HG02885 (cell line): ENCODE measurements around the gene RNF130.

Experiments used
- ATAC-seq: cut with Tn5 transposase; IDR thresholded peaks from one replicate; pipeline ENCODE4 v1.9.1; 2021; ENCODE audit warnings: mild to moderate bottlenecking; ENCODE audit not compliant: unreplicated experiment, poor library complexity

RNF130 gene

DNA sequence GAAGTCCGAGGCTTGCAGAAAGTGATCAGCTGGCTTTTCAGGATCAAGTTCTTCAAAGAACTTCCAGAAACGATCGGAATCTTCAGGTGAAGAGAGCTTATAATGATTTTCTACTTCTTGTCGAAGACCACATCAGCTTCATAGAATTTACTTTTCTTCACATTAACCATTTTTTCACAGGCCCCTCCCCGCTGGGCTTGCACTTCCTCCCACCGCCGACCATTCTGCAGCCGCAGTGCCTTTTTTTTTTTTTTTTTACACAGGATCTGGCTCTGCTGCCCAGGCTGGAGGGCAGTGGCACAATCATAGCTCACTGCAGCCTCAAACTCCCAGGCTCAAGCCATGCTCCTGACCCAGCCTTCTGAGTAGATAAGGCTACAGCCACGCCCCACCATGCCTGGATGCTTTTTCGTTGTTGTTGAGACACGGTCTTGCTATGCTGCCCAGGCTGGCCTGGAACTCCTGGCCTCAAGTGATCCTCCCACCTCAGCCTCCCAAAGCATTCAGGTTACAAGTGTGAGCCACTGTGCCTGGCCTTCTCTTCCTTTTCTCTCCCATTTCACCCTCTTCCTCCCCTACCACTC is 15.3 kb upstream of the RNF130 start:
- no peak for ATAC-seq

DNA sequence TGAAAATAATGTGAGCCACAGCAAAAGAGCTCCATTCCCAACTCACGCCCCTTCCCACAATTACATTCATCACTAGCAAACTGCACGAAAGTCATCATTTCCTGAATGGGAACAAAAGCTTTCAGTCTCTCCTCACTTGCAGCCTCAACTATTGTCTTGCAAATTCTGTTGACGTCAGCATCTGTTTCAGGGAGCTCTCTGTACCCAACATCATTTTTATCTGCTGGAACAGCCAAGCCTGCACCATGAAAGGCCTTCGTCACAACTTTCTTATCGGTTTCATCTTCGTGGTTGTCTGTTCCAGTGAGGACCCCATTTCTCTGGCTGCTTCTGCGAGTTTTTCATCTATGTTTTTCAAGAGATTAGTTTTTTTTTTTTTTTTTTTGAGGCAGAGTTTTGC is 14.3 kb upstream of the RNF130 start:
- ATAC-seq = no peak

DNA sequence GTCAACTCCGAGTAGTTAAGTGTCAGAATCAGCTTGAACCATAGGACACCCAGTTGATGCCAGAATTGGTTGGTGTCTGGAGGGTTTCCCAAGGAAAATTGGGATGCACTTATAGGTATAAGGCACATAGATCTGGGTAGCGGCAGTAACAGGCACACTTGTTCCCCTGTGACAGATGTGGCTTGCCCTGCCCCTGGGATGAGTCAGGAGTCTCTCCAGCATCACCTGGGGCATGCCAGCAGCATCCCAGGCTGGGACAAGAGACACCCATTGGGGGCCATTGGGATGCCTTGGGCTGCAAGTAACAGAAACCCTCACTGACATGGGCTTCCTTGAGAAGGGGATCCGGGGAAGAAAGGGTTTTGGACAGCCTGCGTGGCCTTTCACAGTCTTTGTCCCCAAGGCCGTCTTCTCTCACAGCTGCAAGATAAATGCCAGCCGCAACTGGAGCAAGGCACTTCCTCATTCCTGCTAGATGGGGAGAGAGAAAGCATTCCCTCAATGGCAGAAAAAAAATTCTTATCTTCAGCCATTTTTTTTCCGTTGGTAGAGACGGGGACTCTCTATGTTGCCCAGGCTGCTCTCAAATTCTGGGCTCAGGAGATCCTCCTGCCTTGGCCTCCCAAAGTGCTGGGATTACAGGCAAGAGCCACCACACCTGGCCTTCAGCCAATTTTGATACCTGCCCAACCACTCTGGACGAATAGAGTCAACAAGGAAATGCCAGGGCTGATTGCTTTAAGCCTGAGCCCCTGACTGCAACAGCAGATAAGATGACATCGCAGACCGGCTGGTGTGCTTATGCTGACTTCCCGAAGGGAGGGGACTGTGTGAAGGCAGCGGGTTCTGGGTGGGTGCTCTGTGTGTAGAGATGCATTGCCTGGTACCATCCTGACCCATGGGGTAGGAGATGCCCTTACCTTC is 13.3 kb upstream of the RNF130 start:
- ATAC-seq = no peak

DNA sequence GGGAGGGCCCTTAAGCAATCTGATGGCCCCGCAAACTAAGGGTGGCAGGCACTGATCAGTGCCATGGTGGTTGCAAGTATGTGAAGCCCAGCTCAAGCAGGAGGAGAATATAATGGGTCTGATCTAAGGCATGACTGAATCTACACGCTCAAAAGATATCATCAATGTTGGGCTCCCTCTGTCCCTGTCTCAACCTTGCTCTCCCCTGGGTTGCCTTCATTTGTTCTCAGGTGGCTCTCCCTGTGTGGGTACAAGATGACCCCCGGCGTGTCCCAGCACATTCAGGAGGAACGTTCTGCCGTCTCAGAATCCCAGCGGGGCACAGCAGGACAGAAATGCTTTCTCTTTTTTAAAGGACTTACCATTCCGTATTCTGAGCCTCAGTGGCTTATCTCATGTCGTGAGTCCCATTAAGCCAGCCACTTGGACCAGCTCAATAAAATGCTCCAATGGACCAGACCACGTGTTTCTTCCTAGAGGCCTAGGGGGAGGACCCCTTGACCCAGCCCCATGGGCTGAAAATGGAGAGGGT is 12.0 kb upstream of the RNF130 start:
- no peak for ATAC-seq

DNA sequence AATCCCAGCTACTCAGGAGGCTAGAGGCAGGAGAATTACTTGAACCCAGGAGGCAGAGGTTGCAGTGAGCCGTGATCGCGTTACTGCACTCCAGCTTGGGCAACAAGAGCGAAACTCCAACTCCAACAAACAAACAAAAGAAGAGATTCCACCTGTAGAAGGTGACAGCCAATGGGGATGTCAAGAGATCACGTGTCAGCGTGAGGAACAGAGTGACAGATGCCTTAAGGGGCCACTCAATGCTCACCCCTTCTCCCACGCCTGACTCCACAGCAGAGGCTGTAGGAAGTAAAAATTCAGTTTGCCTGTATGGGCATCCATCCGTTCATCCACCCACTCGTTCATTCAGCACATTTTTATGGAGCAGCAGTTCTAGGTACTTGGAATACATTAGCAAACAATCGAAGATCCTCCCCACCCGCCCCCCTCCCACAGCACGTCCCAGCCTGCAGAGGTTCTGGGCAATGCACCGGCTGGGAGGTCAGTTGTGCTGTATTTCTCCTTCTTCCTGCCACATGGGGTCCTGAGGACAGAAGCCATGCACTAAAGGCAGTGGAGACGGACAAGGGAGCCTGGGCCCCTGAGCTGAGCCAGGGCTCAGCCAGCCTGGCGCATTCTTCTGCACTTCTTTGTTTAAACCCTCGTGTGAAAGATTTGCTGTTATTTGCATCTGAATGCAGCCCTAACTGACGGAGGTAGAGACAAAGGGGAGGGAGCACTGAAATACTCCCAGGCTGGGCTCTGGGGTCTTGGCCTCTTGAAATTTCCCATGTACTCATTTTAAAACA is 11.3 kb upstream of the RNF130 start:
- no peak for ATAC-seq

DNA sequence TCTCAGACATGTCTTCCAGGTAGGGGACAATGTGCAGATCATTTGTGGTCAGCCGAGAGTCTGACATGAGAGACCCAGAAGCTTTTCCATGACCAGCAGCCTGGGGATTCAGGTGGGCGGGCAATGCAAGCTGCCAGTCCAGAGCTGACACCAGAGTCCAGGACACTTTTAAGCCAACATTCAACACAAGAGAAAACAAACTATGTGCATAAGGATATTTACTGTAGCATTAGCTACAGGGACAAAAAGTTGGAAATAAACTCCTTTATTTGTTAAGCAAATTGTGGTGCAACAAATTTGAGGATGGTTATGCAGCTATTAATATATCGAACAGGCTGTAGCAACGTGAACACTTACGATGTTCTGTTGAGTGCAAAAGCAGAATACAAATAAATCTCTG is 9.9 kb upstream of the RNF130 start:
- no peak for ATAC-seq

DNA sequence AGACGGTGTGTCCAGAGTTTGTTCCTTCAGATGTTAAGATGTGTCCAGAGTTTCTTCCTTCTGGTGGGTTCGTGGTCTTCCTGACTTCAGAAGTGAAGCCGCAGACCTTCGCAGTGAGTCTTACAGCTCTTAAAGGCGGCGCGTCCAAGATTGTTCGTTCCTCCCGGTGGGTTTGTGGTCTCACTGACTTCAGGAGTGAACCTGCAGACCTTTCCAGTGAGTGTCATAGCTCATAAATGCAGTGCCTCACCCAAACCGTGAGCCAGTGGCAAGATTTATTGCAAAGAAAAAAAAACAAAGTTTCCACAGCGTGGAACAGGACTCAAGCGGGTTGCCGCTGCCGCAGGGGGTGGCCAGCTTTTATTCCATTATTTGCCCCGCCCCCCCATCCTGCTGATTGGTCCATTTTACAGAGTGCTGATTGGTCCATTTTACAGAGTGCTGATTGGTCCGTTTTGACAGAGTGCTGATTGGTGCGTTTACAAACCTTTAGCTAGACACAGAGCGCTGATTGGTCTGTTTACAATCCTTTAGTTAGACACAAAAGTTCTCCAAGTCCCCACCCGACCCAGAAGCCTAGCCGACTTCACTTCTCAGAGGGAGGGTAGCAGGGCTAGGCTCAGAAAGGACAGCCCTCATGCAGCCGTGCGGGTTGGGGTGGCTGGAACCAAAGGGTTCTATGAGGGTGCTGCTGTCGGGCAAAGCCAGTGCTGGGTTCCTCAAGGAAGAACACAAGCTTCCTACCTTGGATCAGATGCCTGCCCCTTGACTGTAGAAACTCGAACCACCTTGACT is 9.1 kb upstream of the RNF130 start:
- no peak for ATAC-seq

DNA sequence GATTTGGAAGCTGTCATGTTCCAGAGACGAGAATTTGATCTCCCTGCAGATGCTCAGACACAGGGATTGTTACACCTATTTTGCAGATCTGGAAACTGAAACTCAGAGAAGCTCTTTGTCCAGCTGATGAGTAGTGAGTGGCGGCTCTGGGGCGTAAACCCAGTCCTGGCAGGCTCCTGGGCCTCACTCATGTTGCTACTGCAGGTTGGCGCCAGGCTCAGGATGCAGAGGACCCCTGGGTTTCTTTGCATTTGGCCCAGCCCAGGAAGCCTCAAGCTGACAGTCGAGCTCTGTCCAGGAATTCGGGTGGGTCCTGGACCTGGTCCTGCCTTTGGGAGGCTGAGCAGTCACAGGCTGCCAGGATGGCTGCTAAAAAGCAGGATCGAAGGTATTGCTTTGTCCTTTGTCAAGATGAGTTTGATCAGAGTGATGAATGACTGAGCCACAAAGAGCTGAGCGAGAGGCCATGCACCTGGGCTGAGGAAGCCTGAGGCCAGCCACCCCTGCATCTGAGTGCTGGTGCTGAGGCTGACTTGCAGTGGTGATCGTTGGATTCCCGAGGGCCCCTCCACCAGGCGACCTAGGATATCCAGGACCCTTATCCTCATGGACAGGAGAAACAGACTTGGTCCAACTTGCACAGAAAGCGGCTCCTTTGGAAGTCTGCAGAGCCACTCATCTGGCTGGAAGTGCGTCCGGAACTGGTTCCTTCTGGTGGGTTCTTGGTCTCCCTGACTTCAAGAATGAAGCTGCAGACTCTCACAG is 8.3 kb upstream of the RNF130 start:
- ATAC-seq = no peak

DNA sequence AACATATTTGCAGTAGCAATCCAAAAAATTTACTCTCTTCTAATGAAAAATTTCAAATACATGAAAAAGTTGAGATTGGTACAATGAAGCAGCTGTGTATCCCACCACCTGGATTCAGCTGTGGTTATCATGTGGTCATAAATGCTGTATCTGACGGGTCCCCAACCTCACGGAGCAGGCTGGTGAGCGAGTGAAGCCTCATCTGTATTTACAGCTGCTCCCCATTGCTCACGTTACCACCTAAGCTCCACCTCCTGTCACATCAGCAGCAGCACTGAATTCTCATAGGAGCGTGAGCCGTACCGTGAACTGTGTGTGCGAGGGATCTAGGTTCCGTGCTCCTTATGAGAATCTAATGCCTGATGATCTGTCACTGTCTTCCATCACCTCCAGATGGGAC is 6.8 kb upstream of the RNF130 start:
- no peak for ATAC-seq

DNA sequence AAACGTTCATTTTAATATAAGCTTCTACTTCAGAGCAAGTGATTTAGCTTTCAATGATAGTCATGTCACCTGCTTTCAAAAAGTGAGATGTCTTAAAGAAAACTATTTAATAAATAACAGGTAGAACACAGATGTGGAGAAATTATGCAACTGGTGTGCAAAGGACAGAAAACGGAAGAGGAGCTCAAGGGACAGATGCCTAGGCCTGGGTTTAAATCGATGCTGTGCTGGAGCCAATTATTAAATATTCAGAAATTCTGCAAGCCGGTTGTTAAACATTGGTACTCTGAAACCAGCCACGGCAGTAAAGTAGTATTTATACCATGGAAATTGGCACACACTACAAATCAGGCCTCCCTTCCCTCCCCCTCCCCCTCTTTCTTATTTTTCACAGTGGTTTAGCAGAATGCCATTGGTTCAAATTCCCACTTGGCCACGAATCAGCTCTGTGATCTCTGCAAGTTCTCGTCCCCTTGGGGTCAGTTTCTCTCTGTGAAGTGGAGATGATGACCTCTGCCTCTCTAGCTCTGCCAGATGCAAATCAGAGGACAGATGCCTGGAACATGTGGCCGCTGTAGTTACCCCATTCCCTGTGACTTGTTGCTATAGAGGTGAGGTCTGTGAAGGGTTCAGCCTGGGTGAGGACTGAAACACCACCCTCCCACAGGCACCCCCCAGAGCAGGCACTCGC is 6.2 kb upstream of the RNF130 start:
- ATAC-seq = no peak

DNA sequence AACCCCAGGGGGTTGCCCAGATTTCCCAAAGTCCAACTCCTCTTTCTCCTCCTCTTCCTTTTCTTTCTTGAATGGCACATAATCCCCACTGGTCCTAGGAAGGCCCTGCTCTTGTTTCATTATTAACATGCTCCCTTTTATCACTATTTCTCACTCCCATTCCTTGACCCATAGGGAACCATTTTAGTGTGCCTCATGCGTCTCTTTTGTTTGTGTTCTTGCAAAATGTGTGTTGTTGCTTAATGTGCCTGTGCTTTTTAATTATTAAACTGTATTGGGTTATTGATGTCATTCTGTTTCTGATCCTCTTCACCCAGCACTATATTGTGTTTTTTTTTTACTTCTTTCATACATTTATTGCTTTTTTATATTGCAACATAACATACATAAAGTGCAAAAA is 4.1 kb upstream of the RNF130 start:
- no peak for ATAC-seq

DNA sequence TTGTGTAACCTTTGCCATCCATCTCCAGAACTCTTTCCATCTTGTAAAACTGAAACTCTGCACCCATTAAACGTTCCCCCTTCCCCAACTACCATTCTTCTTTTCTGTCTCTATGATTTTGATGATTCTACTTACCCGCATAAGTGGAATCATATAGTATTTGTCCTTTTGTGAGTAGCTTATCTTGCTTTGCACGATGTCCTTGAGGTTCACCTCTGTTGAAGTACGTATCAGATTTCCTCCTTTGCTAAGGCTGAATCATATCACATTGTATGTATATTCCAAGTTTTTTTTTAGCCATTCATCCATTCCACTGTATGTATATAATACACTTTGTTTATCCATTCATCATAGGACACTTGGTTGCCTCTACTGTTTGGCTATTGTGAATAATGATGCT is 2.9 kb upstream of the RNF130 start:
- ATAC-seq = no peak

DNA sequence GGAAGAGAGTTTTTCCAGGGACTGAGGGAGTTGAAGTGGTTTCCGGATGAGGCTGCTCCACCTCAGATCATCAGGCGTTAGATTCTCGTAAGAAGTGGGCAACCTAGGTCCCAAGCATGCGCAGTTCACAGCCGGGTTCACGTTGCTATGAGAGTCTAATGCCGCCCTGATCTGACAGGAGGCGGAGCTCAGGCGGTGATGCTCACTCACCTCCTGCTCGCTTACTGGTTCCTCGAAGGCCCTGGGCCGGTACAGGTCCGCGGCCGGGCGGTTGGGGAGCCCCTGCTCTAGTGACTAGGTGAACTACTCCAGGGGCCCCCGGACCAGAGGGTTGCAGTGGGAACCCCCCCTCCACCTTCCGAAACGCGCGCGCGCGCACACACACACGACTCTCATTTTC is 997 bp upstream of the RNF130 start:
- no peak for ATAC-seq

DNA sequence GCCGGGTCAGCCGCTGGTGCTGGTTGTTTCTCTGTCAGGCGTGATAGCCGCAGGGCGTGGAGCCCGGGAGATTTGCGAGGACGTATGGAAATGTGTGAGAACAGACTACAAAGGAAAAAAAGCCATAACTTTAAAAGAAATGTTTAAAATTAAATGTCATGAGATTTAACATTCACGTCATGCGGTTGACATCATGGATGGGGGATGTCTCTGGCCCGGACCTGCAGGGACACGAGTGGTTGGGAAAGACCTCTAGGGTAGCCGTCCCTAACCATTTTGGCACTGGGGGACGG is 643 bp upstream of the RNF130 start:
- ATAC-seq = no peak

DNA sequence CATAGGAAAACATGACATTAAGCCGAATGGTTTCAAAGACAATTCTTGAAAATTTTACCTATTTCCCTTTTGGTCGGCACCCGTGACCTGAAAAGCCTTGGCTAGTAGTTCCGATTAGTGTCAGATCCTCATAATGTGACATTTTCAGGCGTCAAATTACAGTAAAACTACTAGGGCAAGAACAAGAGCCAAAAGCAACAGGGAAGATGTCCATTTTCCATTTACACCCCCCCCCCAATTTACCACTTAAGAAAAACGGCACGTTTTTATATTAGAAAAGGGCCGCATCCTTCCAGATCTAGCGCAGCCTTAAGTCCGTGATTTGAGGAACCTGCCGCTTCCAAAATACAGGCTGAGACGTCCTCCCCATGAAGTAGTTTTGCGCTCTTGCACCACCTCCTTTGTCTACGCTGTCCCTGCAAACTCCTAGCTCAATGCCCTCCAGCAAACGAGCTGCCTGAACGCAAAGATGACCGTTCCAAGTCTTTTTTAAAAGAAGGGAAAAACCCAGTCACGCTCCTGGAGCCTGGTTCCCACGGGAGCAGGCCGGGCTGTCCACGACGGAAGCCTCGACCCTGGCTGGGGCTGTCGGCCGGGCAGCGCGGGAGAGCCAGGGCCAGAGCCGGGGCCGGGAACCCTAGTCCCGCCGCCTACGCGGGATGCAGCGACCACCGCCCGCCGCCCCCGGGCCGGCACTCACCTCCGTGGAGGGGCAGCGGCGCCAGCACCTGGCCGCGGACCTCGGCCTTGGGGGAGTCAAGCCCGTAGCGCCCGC is 616 bp downstream of the RNF130 start:
- peak; percentile 31 for ATAC-seq

DNA sequence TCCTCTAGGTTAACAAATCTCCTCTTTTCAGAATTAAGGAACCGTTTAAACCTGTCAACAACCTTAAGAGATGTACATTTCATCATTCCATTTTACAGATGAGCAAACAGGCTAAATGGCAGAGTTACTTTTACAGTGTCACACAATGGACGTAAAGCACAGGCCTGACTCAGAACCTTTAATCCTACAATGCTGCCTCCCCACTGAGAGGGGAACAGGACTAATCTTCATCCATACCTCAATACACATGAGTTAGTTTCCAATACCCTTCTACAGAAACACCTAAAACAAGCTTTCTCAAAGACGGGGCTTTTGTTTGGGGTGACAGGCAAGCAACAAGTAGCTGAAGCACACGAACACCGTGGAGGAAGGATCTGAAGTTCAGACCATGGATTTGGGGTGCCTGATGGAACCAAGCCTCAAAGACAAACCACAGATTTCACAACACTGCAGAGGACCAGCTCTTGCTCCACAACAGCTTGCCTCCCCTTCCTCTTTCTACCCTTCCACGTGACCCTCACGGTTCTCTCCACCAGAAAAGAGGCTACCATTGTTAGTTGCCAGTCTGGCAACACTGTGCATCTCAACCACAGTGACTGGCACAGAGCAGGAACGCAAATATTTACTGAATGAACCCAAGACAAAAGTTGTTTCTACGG is 1.8 kb downstream of the RNF130 start:
- no peak for ATAC-seq

DNA sequence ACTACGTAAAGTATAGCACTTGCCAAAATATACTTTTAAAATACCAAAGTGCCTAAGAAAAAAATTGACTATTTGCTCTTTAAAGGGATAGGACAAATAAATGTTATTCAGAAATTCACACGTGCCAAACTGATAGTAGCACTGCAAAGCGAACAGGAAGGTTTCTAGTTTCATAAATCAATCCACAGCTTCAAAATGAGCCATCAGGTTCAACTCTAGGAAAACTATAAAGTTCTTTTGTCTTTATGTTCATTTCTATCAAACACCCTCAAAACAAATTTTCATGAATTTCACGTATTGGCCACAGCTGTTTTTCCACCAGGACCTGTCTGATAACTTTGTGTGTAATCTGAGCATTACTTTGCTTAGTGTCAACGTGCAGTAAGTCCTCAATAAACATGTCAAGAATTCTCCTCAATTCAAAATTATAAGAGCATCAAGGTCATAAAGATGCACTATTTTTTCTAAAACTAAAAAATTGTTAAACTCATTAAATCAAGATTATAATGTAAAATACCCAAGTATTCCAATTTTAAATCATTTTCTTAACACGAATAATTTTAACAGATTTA is 3.0 kb downstream of the RNF130 start:
- ATAC-seq = no peak

DNA sequence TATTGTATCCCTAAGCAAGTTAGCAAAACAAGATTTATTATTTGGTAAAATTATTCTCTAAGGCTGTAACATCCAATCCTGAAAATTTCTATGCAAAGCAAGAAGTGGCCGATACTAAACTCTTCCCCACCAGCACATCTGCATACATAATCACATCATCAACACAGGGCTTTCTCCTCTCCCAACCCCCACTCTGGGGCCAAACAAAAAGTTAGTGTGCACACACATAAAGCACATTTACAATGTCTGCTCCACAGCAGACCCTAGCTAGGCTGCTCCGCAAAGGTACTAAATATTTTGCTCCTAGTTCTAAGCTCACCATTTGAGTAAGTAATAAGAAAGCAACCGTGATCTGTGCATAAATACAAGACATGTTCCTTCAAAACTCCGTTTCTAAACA is 3.6 kb downstream of the RNF130 start:
- no peak for ATAC-seq
